ENCODE measurements around the gene CDC14B. TPM values are rescaled to one million over a fixed set of nuclear protein-coding genes. Genes with fewer than 3 reads are reported as not detected.

The CDC14B gene
- total RNA-seq, 6 experiments from 2014 or later, result 13.7 to 38.0 (median 25.7) TPM

- intact Hi-C loops (cut with DNase I), result no loop called here
- Histone ChIP-seq H3K27ac (no peak overlapping the region), H3K9me3 (no peaks in the 10 kb centered on the region), H3K36me3 (no peaks in the 10 kb centered on the region), H3K27me3 (no peaks in the 10 kb centered on the region), H3K4me1 (peaks cover 0 to 20% (median 2%) of the 10 kb centered on the region in 4 donors), H3K4me3 (no peak overlapping the region)
- 75% methylated on average over 1 of the region's 4 CpGs for whole genome bisulfite sequencing (ENCODE audit: insufficient coverage, low coverage, low lambda C conversion rate, missing lambda C conversion rate)
- DNase-seq (no peak), ATAC-seq (no peak)
- TF ChIP-seq POLR2A (IDR thresholded peaks at IDR 0.05) (no peak), CTCF (IDR thresholded peaks at IDR 0.05) (no peak)
These were observed 136.4 kb downstream of the CDC14B start for GRCh38 chr9:96483197-96483596.

GRCh38 chr9:96482476-96482875 lies 137.2 kb downstream of the CDC14B start:
- H3K36me3 ChIP-seq, result no peaks in the 10 kb centered on the region
- ATAC-seq (no peak), DNase-seq (no peak)
- intact Hi-C loops (cut with DNase I), result no loop called here
- no peak overlapping the region for H3K4me3 ChIP-seq
- TF ChIP-seq CTCF (IDR thresholded peaks at IDR 0.05) (no peak), POLR2A (IDR thresholded peaks at IDR 0.05) (no peak)
- WGBS (ENCODE audit: insufficient coverage, low coverage, low lambda C conversion rate, missing lambda C conversion rate), result 100% methylated on average over 2 of the region's 2 CpGs
- no peaks in the 10 kb centered on the region for H3K27me3 ChIP-seq
- H3K4me1 ChIP-seq, result peaks cover 0 to 13% (median 0%) of the 10 kb centered on the region in 4 donors
- H3K9me3 ChIP-seq, result no peaks in the 10 kb centered on the region
- no peak overlapping the region for H3K27ac ChIP-seq

- no peaks in the 10 kb centered on the region for H3K27me3 ChIP-seq
- TF ChIP-seq CTCF (IDR thresholded peaks at IDR 0.05), result no peak
- no peak for TF ChIP-seq POLR2A (IDR thresholded peaks at IDR 0.05)
- H3K36me3 ChIP-seq, result no peaks in the 10 kb centered on the region
- ATAC-seq (no peak), DNase-seq (no peak)
- intact Hi-C loops (cut with DNase I), result no loop called here
- 95% methylated on average over 3 of the region's 3 CpGs for WGBS (ENCODE audit: insufficient coverage, low coverage, low lambda C conversion rate, missing lambda C conversion rate)
- no peaks in the 10 kb centered on the region for H3K9me3 ChIP-seq
- no peak overlapping the region for H3K27ac ChIP-seq
- no peaks in the 10 kb centered on the region for H3K4me1 ChIP-seq
- H3K4me3 ChIP-seq, result no peak overlapping the region
These were observed 138.9 kb downstream of the CDC14B start for GRCh38 chr9:96480736-96481135.

- ATAC-seq, result no peak
- no peak for TF ChIP-seq POLR2A (IDR thresholded peaks at IDR 0.05)
- TF ChIP-seq CTCF (IDR thresholded peaks at IDR 0.05), result no peak
- Histone ChIP-seq H3K27ac (no peak overlapping the region), H3K4me3 (no peak overlapping the region), H3K9me3 (no peaks in the 10 kb centered on the region), H3K4me1 (no peaks in the 10 kb centered on the region), H3K27me3 (no peaks in the 10 kb centered on the region), H3K36me3 (no peaks in the 10 kb centered on the region)
- DNase-seq, result no peak
- intact Hi-C loops (cut with DNase I), result no loop called here
- 69% methylated on average over 4 of the region's 4 CpGs for WGBS (ENCODE audit: insufficient coverage, low coverage, low lambda C conversion rate, missing lambda C conversion rate)
These were observed 140.7 kb downstream of the CDC14B start for GRCh38 chr9:96478829-96479371.

- Histone ChIP-seq H3K27me3 (no peaks in the 10 kb centered on the region), H3K36me3 (no peaks in the 10 kb centered on the region), H3K9me3 (no peaks in the 10 kb centered on the region), H3K27ac (no peak overlapping the region), H3K4me3 (no peak overlapping the region), H3K4me1 (no peaks in the 10 kb centered on the region)
- TF ChIP-seq CTCF (IDR thresholded peaks at IDR 0.05) (no peak), POLR2A (IDR thresholded peaks at IDR 0.05) (no peak)
- 74% methylated on average over 5 of the region's 5 CpGs for WGBS (ENCODE audit: insufficient coverage, low coverage, low lambda C conversion rate, missing lambda C conversion rate)
- intact Hi-C loops (cut with DNase I), result no loop called here
- DNase-seq (no peak), ATAC-seq (no peak)
These were observed 143.1 kb downstream of the CDC14B start for GRCh38 chr9:96476591-96476990.
